GM06990 (cell line): ENCODE results near the gene VWA2.

Source experiments
- DNase-seq: peaks from one replicate; pipeline ENCODE4 v3.0.0-alpha.2; 2011; ENCODE audit not compliant: insufficient read length; ENCODE audit errors: extremely low read depth
- H3K27me3 ChIP-seq: replicated peaks from 2 replicates; pipeline ENCODE4 v1.6.0; 2011; ENCODE audit warnings: low read length; ENCODE audit not compliant: control insufficient read depth, insufficient read depth
- H3K36me3 ChIP-seq: 2 replicates; pipeline ENCODE4 v1.5.1; 2011; ENCODE audit warnings: low read length; ENCODE audit not compliant: control insufficient read depth, insufficient read depth
- H3K4me3 ChIP-seq: replicated peaks from 2 replicates; pipeline ENCODE4 v1.5.1; 2011; ENCODE audit warnings: low read depth, mild to moderate bottlenecking, control low read depth, low read length
- TF ChIP-seq, protein P1 (sequence below): IDR thresholded peaks from 2 replicates; pipeline ENCODE4 v1.5.1; 2011; ENCODE audit warnings: low read length, control low read depth, mild to moderate bottlenecking, inconsistent platforms; ENCODE audit not compliant: insufficient read depth, poor library complexity, severe bottlenecking

The VWA2 gene

DNA sequence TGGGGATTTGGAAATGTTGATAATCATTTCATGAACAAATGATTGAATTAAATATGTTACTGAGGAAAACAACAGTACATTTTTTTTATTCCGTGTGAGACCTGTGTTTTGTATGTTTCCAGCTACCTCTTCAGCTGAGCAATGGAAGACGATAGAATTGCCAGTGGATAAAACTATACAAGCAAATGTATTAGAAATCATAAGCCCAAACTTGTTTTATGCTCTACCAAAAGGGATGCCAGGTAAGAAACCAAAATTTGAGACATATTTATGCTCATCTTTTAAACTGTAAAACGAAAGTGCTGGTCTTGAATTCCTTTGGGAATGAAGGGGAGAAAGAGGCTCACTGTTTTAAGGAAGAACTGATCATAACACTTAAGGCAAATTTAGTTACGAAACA, 17.8 kb upstream of the VWA2 start:
- DNase-seq: no peak
- Histone ChIP-seq H3K27me3 (no peaks in the 10 kb centered on the region), H3K36me3 (no peaks in the 10 kb centered on the region), H3K4me3 (no peak overlapping the region)
- TF ChIP-seq, protein P1, sequence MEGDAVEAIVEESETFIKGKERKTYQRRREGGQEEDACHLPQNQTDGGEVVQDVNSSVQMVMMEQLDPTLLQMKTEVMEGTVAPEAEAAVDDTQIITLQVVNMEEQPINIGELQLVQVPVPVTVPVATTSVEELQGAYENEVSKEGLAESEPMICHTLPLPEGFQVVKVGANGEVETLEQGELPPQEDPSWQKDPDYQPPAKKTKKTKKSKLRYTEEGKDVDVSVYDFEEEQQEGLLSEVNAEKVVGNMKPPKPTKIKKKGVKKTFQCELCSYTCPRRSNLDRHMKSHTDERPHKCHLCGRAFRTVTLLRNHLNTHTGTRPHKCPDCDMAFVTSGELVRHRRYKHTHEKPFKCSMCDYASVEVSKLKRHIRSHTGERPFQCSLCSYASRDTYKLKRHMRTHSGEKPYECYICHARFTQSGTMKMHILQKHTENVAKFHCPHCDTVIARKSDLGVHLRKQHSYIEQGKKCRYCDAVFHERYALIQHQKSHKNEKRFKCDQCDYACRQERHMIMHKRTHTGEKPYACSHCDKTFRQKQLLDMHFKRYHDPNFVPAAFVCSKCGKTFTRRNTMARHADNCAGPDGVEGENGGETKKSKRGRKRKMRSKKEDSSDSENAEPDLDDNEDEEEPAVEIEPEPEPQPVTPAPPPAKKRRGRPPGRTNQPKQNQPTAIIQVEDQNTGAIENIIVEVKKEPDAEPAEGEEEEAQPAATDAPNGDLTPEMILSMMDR: no peak

DNA sequence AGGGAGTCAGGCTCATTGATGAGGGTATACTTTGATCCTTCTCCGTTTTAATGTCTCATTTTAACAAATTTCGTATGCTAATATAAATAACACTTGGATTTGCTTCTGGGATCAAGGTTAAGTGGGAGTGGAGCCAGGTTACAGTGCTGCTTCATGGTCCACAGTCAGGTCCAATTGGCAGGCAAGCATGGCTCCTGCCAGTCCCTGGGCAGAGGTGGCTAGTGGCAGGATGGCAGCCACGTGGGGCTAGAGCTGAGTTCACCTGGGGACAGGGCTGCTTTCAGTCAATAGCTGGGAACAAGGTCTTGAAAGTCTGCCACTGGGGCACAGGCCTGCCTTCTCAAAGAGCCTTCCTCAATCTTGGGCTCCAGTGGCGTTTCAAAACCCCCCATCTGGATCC, 16.0 kb upstream of the VWA2 start:
- no peak for DNase-seq
- TF ChIP-seq, protein P1: no peak
- Histone ChIP-seq H3K36me3 (no peaks in the 10 kb centered on the region), H3K27me3 (no peaks in the 10 kb centered on the region; the same call in 1 of the 2 replicates), H3K4me3 (no peak overlapping the region)

DNA sequence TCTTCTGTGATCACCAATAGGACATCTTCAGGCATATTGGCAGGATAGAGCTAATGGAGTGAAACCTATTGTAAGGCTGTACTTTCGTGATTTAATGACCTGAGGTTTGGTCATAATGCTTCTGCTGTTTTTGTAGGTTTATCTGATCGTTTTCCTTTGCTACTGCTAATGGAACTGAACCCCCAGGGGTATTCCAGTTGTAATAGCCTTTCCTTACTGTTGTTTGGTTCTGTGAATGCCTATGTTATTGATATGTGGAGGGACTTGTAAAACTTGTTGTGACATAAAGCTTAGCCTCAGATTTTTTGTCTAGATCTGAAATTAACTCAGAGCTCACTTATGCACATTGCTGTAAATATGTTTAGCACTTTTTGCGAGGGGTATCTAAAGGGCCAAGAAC, 10.9 kb upstream of the VWA2 start:
- Histone ChIP-seq H3K27me3 (no peaks in the 10 kb centered on the region; the same call in 1 of the 2 replicates), H3K4me3 (no peak overlapping the region), H3K36me3 (no peaks in the 10 kb centered on the region)
- no peak for DNase-seq
- TF ChIP-seq, protein P1: no peak

GRCh38 chr10:114232561-114233176, 6.4 kb upstream of the VWA2 start:
- DNase-seq: no peak
- Histone ChIP-seq H3K36me3 (no peaks in the 10 kb centered on the region), H3K27me3 (peaks cover 1% of the 10 kb centered on the region; the same call in 1 of the 2 replicates), H3K4me3 (no peak overlapping the region)
- TF ChIP-seq, protein P1: no peak

DNA sequence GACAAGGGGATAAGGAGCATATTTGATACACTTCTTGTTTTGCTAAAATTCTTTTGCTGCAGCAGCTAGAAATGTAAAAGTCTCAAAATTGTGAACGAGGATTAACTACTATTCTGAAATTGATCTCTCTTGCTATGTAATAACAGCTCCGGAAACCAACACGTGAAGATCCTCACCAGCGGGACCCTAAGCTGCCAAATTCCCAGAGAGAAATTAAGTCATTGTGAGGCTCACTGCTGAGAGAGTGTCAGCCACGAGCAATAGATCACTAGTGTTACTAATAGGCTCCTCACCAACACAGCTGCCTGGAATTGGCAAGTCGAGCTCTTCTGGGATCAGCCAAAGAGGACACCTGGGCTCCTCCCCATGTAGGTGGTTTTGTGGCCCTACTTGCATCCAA, 5.6 kb upstream of the VWA2 start:
- TF ChIP-seq, protein P1: no peak
- H3K36me3 ChIP-seq: no peaks in the 10 kb centered on the region
- peaks cover 1% of the 10 kb centered on the region; the same call in 1 of the 2 replicates for H3K27me3 ChIP-seq
- H3K4me3 ChIP-seq: no peak overlapping the region
- no peak for DNase-seq

- no peak overlapping the region for H3K4me3 ChIP-seq
- no peak for DNase-seq
- TF ChIP-seq, protein P1: no peak
These were observed 4.9 kb upstream of the VWA2 start for GRCh38 chr10:114234132-114234531.

More at GRCh38 chr10:114234132-114234531, 4.9 kb upstream of the VWA2 start:
- H3K36me3 ChIP-seq: no peaks in the 10 kb centered on the region
- peaks cover 1% of the 10 kb centered on the region; the same call in 1 of the 2 replicates for H3K27me3 ChIP-seq
